Endothelial cell of umbilical vein (primary cell): Measurements from ENCODE around the gene RASAL3. TPM values are rescaled to one million over a fixed set of nuclear protein-coding genes. Genes with fewer than 3 reads are reported as not detected.

Source experiments
- BruUV-seq: library from RNA; stranded (reverse); fragments of 400-500 nt; replicated peaks from 2 replicates; lab custom pipeline; 2021; lab: Mats Ljungman, UMichigan
- CTCF ChIA-PET: fragments of 300-600, 350-600 bp; sonication (Branson Sonifier 250); formaldehyde crosslinking; loops from one replicate; lab custom pipeline; 2021; ENCODE audit warnings: antibody characterized with exemption, inconsistent platforms; lab: Charles Lee
- POLR2A ChIA-PET: fragments of 300-600, 350-600 bp; sonication (Branson Sonifier 250); formaldehyde crosslinking; loops from one replicate; lab custom pipeline; 2021; ENCODE audit warnings: antibody characterized with exemption, inconsistent platforms; lab: Charles Lee
- DNase-seq: peaks from one replicate; pipeline ENCODE4 v3.0.0-alpha.2; 2011; ENCODE audit warnings: low read depth, low spot score
- FAIRE-seq: peaks from 2 replicates; lab custom pipeline; 2011; peaks lifted over from hg19 to GRCh38; lab: Jason Lieb, UNC
- H2AFZ ChIP-seq: 2 replicates; pipeline ENCODE4 v1.6.0; 2012; ENCODE audit warnings: low read depth, low read length, control low read depth, inconsistent platforms
- H3K27ac ChIP-seq: 2 replicates; pipeline ENCODE4 v1.5.1; 2011; ENCODE audit warnings: low read depth, mild to moderate bottlenecking, control low read depth, low read length, moderate library complexity; ENCODE audit not compliant: insufficient read depth
- H3K27me3 ChIP-seq, 2 experiments: 2 replicates each; pipeline versions ENCODE4 v1.6.0 to v1.6.1; 2011; ENCODE audit warnings: low read length in 2 of 2, mixed read lengths in 1 of 2; ENCODE audit not compliant: control insufficient read depth in 2 of 2, insufficient read depth in 2 of 2
- H3K36me3 ChIP-seq, 2 experiments: 2 replicates in 1 of 2; 3 replicates in 1 of 2; pipeline ENCODE4 v1.5.1; 2011; ENCODE audit warnings: low read length in 2 of 2, mild to moderate bottlenecking in 1 of 2, moderate library complexity in 1 of 2; ENCODE audit not compliant: control insufficient read depth in 2 of 2, insufficient read depth in 2 of 2; ENCODE audit errors: extremely low read depth in 1 of 2
- H3K4me1 ChIP-seq: 3 replicates; pipeline ENCODE4 v1.5.1; 2011; ENCODE audit warnings: mild to moderate bottlenecking, low read length; ENCODE audit not compliant: control insufficient read depth, insufficient read depth; ENCODE audit errors: extremely low read depth
- H3K4me2 ChIP-seq: 2 replicates; pipeline ENCODE4 v1.6.1; 2011; ENCODE audit warnings: low read length, control low read depth, mixed read lengths; ENCODE audit not compliant: insufficient read depth
- H3K4me3 ChIP-seq, 3 experiments: fragments of 200-600 bp in 1 of 3; sonication (generic), shearing (Covaris generic) in 1 of 3; replicated peaks in 1 of 3; 2 replicates each; pipeline ENCODE4 v1.5.1; 2011 to 2016; ENCODE audit warnings: control low read depth in 3 of 3, low read length in 3 of 3, mild to moderate bottlenecking in 2 of 3, inconsistent platforms in 1 of 3, low read depth in 1 of 3, moderate library complexity in 1 of 3; ENCODE audit not compliant: insufficient read depth in 1 of 3
- H3K79me2 ChIP-seq: 2 replicates; pipeline ENCODE4 v1.6.0; 2012; ENCODE audit warnings: low read length, inconsistent platforms; ENCODE audit not compliant: control insufficient read depth, insufficient read depth
- H3K9ac ChIP-seq: replicated peaks from 2 replicates; pipeline ENCODE3; 2011; ENCODE audit warnings: low read length, control low read depth; ENCODE audit not compliant: insufficient read depth; ENCODE audit errors: extremely low read depth
- H3K9me1 ChIP-seq: replicated peaks from 3 replicates; pipeline ENCODE4 v1.6.0; 2011; ENCODE audit warnings: mild to moderate bottlenecking, low read length; ENCODE audit not compliant: control insufficient read depth, insufficient read depth; ENCODE audit errors: extremely low read depth
- H3K9me3 ChIP-seq: replicated peaks from 2 replicates; pipeline ENCODE4 v1.5.1; 2012; ENCODE audit warnings: low read length, inconsistent platforms; ENCODE audit not compliant: control insufficient read depth, insufficient read depth
- H4K20me1 ChIP-seq: replicated peaks from 2 replicates; pipeline ENCODE3; 2011; ENCODE audit warnings: mild to moderate bottlenecking, low read length; ENCODE audit not compliant: control insufficient read depth, insufficient read depth; ENCODE audit errors: extremely low read depth
- EZH2 ChIP-seq: IDR thresholded peaks from 2 replicates; pipeline ENCODE4 v1.6.1; 2012; ENCODE audit warnings: borderline replicate concordance, low read depth, mild to moderate bottlenecking, moderate library complexity, low read length, inconsistent platforms; ENCODE audit not compliant: severe bottlenecking
- FOS ChIP-seq: IDR thresholded peaks from 2 replicates; pipeline ENCODE4 v1.6.1; 2011; ENCODE audit warnings: mild to moderate bottlenecking, low read length, moderate library complexity, borderline replicate concordance; ENCODE audit not compliant: insufficient read depth
- GATA2 ChIP-seq: IDR thresholded peaks from 2 replicates; pipeline ENCODE4 v1.7.0; 2011; ENCODE audit warnings: low read depth, mild to moderate bottlenecking, moderate library complexity, mixed read lengths, low read length; ENCODE audit not compliant: insufficient read length, insufficient read depth
- JUN ChIP-seq: IDR thresholded peaks from 2 replicates; pipeline ENCODE4 v1.6.1; 2011; ENCODE audit warnings: borderline replicate concordance, low read depth; ENCODE audit not compliant: insufficient read length, insufficient read depth
- MYC ChIP-seq: IDR thresholded peaks from one replicate; pipeline ENCODE4 v1.6.1; 2011; ENCODE audit warnings: mild to moderate bottlenecking, low read depth, low read length
- POLR2A ChIP-seq: IDR thresholded peaks from 2 replicates; pipeline ENCODE4 v1.6.1; 2012; ENCODE audit warnings: low read depth, mild to moderate bottlenecking, control low read depth, low read length
- POLR2AphosphoS5 ChIP-seq: IDR thresholded peaks from 2 replicates; pipeline ENCODE4 v1.6.1; 2012; ENCODE audit warnings: low read depth, mild to moderate bottlenecking, control low read depth, low read length, moderate library complexity; ENCODE audit not compliant: insufficient read depth
- dilution Hi-C: fragments of 300-500 bp; cut with MboI; formaldehyde crosslinking; loops from one replicate; pipeline ENCODE4 v1.15.0; 2019; ENCODE audit warnings: low sequenced_read_pairs; ENCODE audit not compliant: extremely low pct_ligation_motif_present
- intact Hi-C: fragments of 100-400 bp; cut with micrococcal nuclease; formaldehyde crosslinking; loops from one replicate; pipeline ENCODE4 v1.10.0; 2022
- polyA plus RNA-seq, 4 experiments: library from polyadenylated mRNA; depleted of rRNA in 3 of 4; stranded (reverse) in 3 of 4; unstranded in 1 of 4; fragments of >200 nt; gene quantifications; 2 replicates each; pipeline versions ENCODE4 v1.2.1 to v1.2.3, GENCODE V29; 2011 to 2012; ENCODE audit warnings: missing spikeins in 1 of 4
- total RNA-seq: library from RNA; stranded (reverse); gene quantifications from 2 replicates; pipeline ENCODE4 v1.2.3, GENCODE V29; 2021
- TF ChIP-seq, protein P1 (sequence below): IDR thresholded peaks from 2 replicates; pipeline ENCODE4 v1.6.1; 2011; ENCODE audit not compliant: insufficient read depth, insufficient read length
- TF ChIP-seq, protein P2 (sequence below), 2 donors: IDR thresholded peaks; 1 replicate in 1 of 2; 2 replicates in 1 of 2; pipeline ENCODE4 v1.5.1; 2011; ENCODE audit warnings: low read length in 2 of 2, mild to moderate bottlenecking in 2 of 2, moderate library complexity in 2 of 2, control low read depth in 1 of 2, inconsistent platforms in 1 of 2, low read depth in 1 of 2; ENCODE audit not compliant: insufficient read depth in 1 of 2; ENCODE audit errors: extremely low read depth in 1 of 2

The RASAL3 gene
- total and polyA plus RNA-seq, 2 donors (not counting 3 experiments of a cell fraction or from before 2014, with no cell fraction given), result 4.1 to 5.7 TPM

DNA sequence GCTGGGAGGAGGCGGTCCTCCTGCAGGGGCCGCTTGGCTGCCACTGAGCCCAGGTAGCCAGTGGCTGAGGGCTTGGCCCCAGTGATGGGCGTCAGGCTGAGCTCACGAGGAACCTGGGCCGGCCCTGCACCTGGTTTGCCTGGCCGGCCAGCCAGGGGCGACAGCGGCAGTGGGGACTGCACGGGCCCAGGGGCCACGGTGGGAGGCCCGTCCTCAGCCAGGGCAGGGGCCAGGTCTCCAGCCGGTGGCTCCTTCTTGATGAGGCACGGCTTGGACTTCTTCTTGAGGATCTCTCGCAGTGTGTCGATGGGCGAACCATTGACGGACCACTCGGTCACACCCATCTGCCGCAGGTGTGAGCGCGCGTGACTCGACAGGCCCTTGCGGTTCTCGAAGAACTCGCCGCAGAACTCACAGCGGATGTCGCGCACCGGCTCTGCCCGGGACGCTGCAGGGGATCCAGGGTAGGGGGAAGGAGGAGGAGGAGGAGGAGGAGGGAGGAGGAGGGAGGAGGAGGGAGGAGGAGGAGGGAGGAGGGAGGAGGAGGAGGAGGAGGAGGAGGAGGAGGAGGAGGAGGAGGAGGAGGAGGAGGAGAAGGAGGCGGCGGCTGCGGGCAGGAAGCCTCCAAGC is 38.9 kb downstream of the RASAL3 start:
- H3K79me2 ChIP-seq, result peaks cover 27% of the 10 kb centered on the region
- CTCF ChIA-PET, result no interaction called here
- H3K9ac ChIP-seq, result no peak overlapping the region
- no peak for TF ChIP-seq POLR2AphosphoS5
- TF ChIP-seq POLR2A, result no peak
- TF ChIP-seq FOS, result no peak
- TF ChIP-seq GATA2, result no peak
- no peak for TF ChIP-seq JUN
- TF ChIP-seq, protein P1, sequence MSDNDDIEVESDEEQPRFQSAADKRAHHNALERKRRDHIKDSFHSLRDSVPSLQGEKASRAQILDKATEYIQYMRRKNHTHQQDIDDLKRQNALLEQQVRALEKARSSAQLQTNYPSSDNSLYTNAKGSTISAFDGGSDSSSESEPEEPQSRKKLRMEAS, result no peak
- TF ChIP-seq, protein P2, sequence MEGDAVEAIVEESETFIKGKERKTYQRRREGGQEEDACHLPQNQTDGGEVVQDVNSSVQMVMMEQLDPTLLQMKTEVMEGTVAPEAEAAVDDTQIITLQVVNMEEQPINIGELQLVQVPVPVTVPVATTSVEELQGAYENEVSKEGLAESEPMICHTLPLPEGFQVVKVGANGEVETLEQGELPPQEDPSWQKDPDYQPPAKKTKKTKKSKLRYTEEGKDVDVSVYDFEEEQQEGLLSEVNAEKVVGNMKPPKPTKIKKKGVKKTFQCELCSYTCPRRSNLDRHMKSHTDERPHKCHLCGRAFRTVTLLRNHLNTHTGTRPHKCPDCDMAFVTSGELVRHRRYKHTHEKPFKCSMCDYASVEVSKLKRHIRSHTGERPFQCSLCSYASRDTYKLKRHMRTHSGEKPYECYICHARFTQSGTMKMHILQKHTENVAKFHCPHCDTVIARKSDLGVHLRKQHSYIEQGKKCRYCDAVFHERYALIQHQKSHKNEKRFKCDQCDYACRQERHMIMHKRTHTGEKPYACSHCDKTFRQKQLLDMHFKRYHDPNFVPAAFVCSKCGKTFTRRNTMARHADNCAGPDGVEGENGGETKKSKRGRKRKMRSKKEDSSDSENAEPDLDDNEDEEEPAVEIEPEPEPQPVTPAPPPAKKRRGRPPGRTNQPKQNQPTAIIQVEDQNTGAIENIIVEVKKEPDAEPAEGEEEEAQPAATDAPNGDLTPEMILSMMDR (IDR thresholded peaks at IDR 0.05; ENCODE audit: extremely low read depth in 1 of 2, insufficient read depth in 1 of 2, low read depth in 1 of 2, low read length in 2 of 2), result no peak
- TF ChIP-seq EZH2, result no peak
- TF ChIP-seq MYC, result no peak
- no peaks in the 10 kb centered on the region for H4K20me1 ChIP-seq
- H2AFZ ChIP-seq, result no peak overlapping the region
- BruUV-seq, result no TSS peak
- dilution Hi-C loops, result no loop called here
- no peak overlapping the region for H3K27ac ChIP-seq
- H3K36me3 ChIP-seq, result peaks cover 12 to 56% of the 10 kb centered on the region in 2 experiments
- POLR2A ChIA-PET, result no interaction called here
- DNase-seq (no peak), FAIRE-seq (no peak)
- H3K4me3 ChIP-seq, result no peak overlapping the region
- intact Hi-C loops, result no loop called here
- no peaks in the 10 kb centered on the region for H3K9me3 ChIP-seq
- H3K4me2 ChIP-seq, result no peak overlapping the region
- H3K4me1 ChIP-seq, result no peaks in the 10 kb centered on the region
- H3K9me1 ChIP-seq, result no peaks in the 10 kb centered on the region
- no peaks in the 10 kb centered on the region for H3K27me3 ChIP-seq
